Erythroblast (primary cell): ENCODE measurements around the gene OR7G1.

Source experiments
- GATA1 ChIP-seq: IDR thresholded peaks from 2 replicates; pipeline ENCODE4 v1.6.1; 2011; ENCODE audit warnings: low read depth, mild to moderate bottlenecking, control low read depth, low read length, moderate library complexity
- POLR2A ChIP-seq: IDR thresholded peaks from 2 replicates; pipeline ENCODE4 v1.6.1; 2011; ENCODE audit warnings: mild to moderate bottlenecking, low read length

DNA sequence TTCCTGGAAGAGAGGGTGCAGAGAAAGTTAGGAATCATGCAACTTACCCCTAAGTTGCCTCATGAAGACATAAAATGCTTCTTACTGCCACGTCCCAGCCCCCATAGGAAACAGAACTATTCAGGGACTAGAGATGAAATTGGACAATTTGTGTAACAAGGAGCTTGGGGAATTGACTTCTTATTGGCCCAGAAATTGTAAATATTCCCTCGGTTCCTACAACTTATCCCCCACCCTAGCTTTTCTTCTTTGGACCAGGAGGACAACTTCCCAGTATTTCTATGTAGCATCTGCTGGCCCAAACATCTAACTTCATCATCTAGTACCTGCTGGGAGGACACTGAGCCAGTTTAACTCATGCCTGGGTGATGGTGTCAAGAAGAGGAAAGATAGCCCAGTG, 28.8 kb downstream of the OR7G1 start, which contains the start of gene OR1M1:
- TF ChIP-seq POLR2A (no peak), GATA1 (no peak)
